Dedifferentiated amniotic fluid mesenchymal stem cell (primary cell): ENCODE measurements around the gene MID2.
"Not testable (repeated sequence)": the region's sequence is repeated elsewhere in the genome, so short reads cannot be mapped to it uniquely, and the experiment has no call there.

Experiments
- DNase-seq: peaks from one replicate; pipeline ENCODE4 v3.0.0-alpha.2; 2016; ENCODE audit errors: extremely low spot score

The MID2 gene

GRCh38 chrX:107955337-107955736 is 129.7 kb downstream of the MID2 start:
- DNase-seq: not testable (repeated sequence)

- no peak for DNase-seq
Measured at GRCh38 chrX:107968623-107969022, 143.0 kb downstream of the MID2 start.

GRCh38 chrX:107970073-107970472 is 144.4 kb downstream of the MID2 start:
- DNase-seq: no peak

- DNase-seq: no peak
Measured at GRCh38 chrX:107971636-107972035, 146.0 kb downstream of the MID2 start.
